Measurements from ENCODE around the gene RNF130.
A peak's percentile ranks its signal among the peaks of the same experiment; 100 is the strongest.

Gene RNF130

GRCh38 chr5:180071531-180072255, at the start of gene RNF130:
Gene RNF130, minus strand, starts transcription at chr5:180071759. Its CDS starts 57 bp downstream, at chr5:180071702.
- peak; percentile 75 for DNase-seq

- DNase-seq: no peak
These were observed 48.9 kb upstream of the RNF130 start for GRCh38 chr5:180120237-180121101.

- DNase-seq: no peak
These were observed 48.3 kb upstream of the RNF130 start for GRCh38 chr5:180119903-180120236.

- no peak for DNase-seq
These were observed 47.7 kb upstream of the RNF130 start for GRCh38 chr5:180119031-180119902.

GRCh38 chr5:180118391-180118791, 46.8 kb upstream of the RNF130 start:
- no peak for DNase-seq

GRCh38 chr5:180117000-180117725, 45.6 kb upstream of the RNF130 start:
- DNase-seq: no peak

GRCh38 chr5:180116077-180116999, 44.8 kb upstream of the RNF130 start:
- no peak for DNase-seq

- DNase-seq: no peak
These were observed 43.9 kb upstream of the RNF130 start for GRCh38 chr5:180115326-180116076.

- DNase-seq: no peak
These were observed 42.9 kb upstream of the RNF130 start for GRCh38 chr5:180114304-180115003.

GRCh38 chr5:180113660-180114303, 42.2 kb upstream of the RNF130 start:
- no peak for DNase-seq

GRCh38 chr5:180112181-180112861, 40.8 kb upstream of the RNF130 start:
- no peak for DNase-seq

GRCh38 chr5:180111273-180112002, 39.9 kb upstream of the RNF130 start:
- DNase-seq: no peak

GRCh38 chr5:180109920-180110319, 38.4 kb upstream of the RNF130 start:
- DNase-seq: no peak

- DNase-seq: no peak
These were observed 35.4 kb upstream of the RNF130 start for GRCh38 chr5:180107005-180107404.

GRCh38 chr5:180105827-180106312, 34.3 kb upstream of the RNF130 start:
- no peak for DNase-seq

GRCh38 chr5:180104168-180104530, 32.6 kb upstream of the RNF130 start:
- no peak for DNase-seq

GRCh38 chr5:180103487-180104167, 32.1 kb upstream of the RNF130 start:
- DNase-seq: no peak
